ENCODE results near the gene NHLRC4.

DNA sequence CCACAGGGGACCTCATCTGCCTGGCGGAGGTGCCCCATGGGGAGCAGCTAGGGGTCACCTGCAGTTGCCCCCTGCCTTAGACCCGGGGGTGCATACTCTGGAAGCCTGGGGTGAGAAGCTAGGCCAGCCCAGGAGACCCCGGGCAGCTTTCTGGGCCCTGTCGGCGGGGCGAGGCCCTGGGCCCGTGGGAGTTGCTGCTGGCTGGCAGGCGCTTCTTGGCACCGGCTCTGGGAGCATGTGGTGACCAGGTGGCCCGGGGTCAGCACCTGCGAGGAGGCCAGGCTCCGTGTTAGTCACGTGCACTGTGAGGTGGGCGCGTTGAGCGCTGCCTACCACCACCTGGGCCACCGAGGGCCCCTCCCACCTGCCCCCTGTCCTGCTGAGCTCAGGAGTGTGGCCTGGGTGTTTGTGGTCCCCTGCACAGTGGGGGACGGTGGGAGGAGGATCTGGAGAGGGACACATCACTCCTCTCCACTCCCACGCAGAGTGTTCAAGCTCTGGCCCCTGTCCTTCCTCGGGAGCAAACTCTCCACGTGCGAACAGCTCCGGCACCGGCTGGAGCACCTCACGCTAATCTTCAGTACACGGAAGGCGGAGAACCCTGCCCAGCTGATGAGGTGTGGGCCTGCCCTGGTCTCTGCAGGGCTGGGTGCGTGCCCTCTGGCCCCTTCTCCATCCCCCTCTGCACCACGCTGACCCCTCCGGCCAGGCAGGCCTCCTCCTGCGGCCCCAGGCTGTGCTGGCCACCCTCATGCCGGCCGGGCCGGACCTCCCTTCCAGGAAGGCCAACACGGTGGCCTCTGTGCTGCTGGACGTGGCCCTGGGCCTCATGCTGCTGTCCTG lies 8.8 kb downstream of the NHLRC4 start:
- TF ChIP-seq RFX5 (IDR thresholded peaks at IDR 0.05; ENCODE audit: borderline replicate concordance, low read depth, low read length) (no peak), POLR2AphosphoS5 (IDR thresholded peaks at IDR 0.05; ENCODE audit: low read depth, low read length) (no peak), POLR2A (IDR thresholded peaks at IDR 0.05; ENCODE audit: control extremely low read depth in 1 of 2, low read depth in 2 of 2, low read length in 2 of 2) (no peak), CTCF (IDR thresholded peaks at IDR 0.05; ENCODE audit: control extremely low read depth in 1 of 3, insufficient read depth in 1 of 3, low read depth in 1 of 3, low read length in 3 of 3) (no peak), YY1 (IDR thresholded peaks at IDR 0.05; ENCODE audit: low read depth, low read length) (no peak)

All from H1 (cell line).